MG63 (cell line): Measurements from ENCODE around the gene CDC42BPB. TPM values are rescaled to one million over a fixed set of nuclear protein-coding genes. Genes with fewer than 3 reads are reported as not detected.

ENCODE experiments used
- DNase-seq: peaks from one replicate; pipeline ENCODE4 v3.0.0-alpha.2; 2020
- H3K27me3 ChIP-seq: fragments of 250-450 bp; sonication (Bioruptor Pico); 2 replicates; pipeline ENCODE4 v1.5.1; 2020; ENCODE audit warnings: mild to moderate bottlenecking, moderate library complexity
- H3K36me3 ChIP-seq: fragments of 250-450 bp; sonication (Bioruptor Pico); 2 replicates; pipeline ENCODE4 v1.5.1; 2020; ENCODE audit warnings: mild to moderate bottlenecking, moderate library complexity
- H3K4me3 ChIP-seq: fragments of 250-450 bp; sonication (Bioruptor Pico); 2 replicates; pipeline ENCODE4 v1.5.1; 2020; ENCODE audit warnings: mild to moderate bottlenecking, moderate library complexity
- H3K9me3 ChIP-seq: fragments of 250-450 bp; sonication (Bioruptor Pico); 2 replicates; pipeline ENCODE4 v1.5.1; 2020; ENCODE audit warnings: mild to moderate bottlenecking, moderate library complexity
- total RNA-seq: library from RNA; depleted of rRNA; stranded (reverse); fragments of >200 nt; shearing (Covaris generic); gene quantifications from 2 replicates; pipeline ENCODE4 v1.2.3, GENCODE V29; 2014; ENCODE audit warnings: low replicate concordance

CDC42BPB gene
- total RNA-seq, 1 experiment from 2014 or later, result 11.7 TPM

DNA sequence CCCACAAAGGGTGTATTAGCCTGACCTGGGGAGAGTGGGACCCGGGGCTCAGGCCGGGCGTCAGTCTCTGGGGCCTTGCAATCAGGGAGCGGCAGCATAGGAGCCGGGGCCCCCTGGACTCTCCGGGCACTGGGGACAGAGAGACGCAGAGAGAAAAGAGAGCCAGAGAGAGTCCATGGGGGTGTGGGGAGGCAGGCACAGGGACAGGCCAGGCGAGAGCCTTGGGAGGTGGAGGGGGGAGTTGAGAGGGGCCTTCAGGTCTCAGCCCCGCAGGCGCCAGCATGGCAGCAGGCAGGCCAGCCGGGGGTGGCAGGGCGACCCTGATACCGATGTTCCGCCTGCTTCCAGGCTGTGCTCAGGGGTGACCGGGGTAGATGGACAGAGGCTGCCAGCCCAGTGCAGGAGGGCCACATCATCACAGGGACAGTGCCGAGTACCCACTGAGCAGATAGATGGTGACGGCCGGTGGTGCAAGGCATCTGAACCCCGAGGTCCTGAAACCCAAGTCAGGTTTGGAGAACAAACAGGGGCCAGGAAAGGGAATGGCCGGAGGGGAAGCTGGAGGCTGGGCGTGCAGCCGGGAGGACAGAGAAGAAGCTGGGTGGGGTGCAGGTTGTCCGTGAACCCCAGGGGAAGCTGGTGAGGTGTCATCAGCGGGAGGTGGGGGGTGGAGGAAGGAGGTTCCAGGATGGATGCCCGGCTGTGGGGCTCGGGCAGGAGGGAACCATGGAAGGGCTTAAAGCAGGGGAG, 40.1 kb upstream of the CDC42BPB start:
- no peaks in the 10 kb centered on the region for H3K9me3 ChIP-seq
- no peaks in the 10 kb centered on the region for H3K27me3 ChIP-seq
- H3K4me3 ChIP-seq, result no peak overlapping the region
- H3K36me3 ChIP-seq, result no peaks in the 10 kb centered on the region
- DNase-seq, result no peak

DNA sequence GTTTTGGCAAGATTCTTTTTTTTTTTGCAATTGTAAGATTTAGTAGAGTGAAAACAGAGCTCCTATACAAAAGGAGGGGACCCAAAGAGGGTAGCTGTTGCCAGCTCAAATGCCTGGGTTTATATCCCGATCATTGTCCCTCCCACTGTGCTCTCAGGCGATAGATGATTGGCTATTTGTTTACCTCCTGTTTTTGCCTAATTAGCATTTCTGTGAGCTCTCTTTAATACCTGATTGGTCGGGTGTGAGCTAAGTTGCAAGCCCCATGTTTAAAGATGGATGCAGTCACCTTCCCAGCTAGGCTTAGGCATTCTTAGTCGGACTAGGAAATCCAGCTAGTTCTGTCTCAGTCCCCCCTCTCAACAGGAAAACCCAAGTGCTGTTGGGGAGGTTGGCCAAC, 39.0 kb upstream of the CDC42BPB start:
- no peak for DNase-seq
- Histone ChIP-seq H3K9me3 (no peaks in the 10 kb centered on the region), H3K27me3 (no peaks in the 10 kb centered on the region), H3K4me3 (no peak overlapping the region), H3K36me3 (no peaks in the 10 kb centered on the region)

DNA sequence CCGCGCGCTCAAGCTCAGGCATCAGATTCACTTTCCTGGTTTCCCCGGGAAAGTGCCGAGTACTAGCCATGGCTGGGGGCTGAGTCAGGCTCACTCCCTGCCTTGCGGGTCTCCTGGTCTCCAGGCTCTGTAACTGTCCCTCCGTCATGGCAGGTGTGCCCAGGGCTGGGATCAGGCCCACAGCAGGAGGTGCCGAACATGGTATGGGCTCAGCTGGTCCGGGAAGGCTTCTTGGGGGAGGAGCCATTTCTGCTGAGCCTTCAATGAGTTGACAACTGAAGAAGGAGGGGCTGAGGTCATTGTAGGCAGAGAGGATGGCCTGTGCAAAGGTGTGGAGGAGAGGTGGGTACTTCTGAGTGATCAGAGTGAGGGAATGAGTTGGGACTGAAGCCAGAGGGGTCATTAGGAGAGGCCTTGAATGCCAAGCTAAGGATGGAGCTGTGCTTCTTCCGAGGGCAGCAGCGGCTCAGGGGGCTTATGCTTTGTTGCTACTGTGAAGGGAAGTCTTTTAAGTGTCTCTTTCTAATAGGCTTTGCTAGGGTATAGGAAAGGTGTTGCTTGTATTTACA, 37.9 kb upstream of the CDC42BPB start:
- H3K4me3 ChIP-seq, result no peak overlapping the region
- H3K9me3 ChIP-seq, result no peaks in the 10 kb centered on the region

DNA sequence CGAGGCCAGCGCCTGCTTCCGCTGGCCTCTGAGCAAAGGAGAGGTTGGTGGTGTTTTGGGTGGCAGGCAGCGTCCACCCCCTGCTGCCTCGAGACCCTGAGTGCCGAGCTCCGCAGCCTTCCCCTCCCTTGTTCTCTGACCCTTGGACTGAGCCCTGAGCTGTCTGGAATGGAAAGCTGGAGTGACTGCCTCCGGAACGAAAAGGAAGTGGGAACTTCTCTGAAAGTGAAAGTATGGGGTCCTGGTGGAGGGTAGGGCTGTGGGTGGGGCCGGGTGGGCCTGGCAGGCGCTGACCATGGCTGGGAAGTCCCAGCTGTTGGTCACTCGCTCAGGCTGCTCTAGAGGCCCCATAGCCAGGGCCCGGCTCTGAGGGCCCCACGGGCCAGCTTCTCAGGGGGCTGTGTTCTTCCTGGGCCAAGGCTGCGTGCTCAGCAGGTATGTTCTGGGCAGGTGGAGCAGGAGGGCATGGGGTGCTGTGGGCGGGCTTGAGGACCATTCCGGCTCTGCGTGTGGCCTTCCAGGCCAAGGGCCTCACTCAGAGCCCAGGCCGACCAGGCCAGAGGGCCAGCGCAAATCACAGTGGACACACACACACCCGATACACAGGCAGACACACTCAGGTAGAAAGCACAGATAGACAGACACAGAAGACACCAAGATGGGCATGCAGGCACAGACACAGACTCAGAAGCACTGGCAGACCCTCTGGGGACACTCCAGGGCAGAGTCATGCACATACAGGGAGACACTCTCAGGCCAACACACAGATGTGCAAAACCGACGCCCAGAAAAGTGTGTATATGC, 37.3 kb upstream of the CDC42BPB start, which contains the start of gene EXOC3L4:
EXOC3L4 (plus strand) TSS at position 320 of the 804 bp plus-strand sequence. CDS start 5,495 bp downstream, outside the sequence.
- Histone ChIP-seq H3K36me3 (no peaks in the 10 kb centered on the region), H3K27me3 (no peaks in the 10 kb centered on the region), H3K9me3 (no peaks in the 10 kb centered on the region), H3K4me3 (no peak within 1 kb of the TSS)
- DNase-seq, result no peak

More for the DNA sequence above, 37.9 kb upstream of the CDC42BPB start:
- Histone ChIP-seq H3K27me3 (no peaks in the 10 kb centered on the region), H3K36me3 (no peaks in the 10 kb centered on the region)
- no peak for DNase-seq

DNA sequence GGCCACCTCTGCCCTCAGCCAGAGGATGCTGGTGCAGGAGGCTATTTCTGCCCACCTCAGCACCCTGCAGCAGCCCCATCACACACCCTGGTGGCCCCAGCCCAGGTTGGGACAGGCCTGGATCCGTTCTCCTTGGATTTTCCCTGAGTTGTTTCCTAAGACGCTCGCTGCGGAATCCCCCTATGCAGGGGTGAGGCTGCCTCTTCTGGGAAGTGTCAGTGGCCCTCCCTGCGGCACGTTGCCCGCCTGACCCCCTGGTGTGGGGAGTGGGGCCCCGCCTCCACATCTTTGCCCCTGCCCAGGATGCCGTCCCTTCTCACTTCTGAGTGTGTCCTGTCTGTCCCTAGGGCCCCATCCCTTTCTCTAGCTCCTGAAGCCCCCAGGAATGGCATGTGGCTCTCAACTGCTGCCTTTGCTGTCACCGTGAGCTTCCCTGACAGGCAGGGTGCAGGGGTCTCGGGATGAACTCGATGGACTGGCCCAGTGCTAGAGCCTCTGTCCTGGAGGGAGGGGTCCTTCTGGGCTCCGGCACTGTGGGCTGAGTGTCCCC, 36.6 kb upstream of the CDC42BPB start:
- DNase-seq, result no peak
- no peaks in the 10 kb centered on the region for H3K27me3 ChIP-seq
- no peak overlapping the region for H3K4me3 ChIP-seq
- H3K36me3 ChIP-seq, result no peaks in the 10 kb centered on the region
- H3K9me3 ChIP-seq, result no peaks in the 10 kb centered on the region

DNA sequence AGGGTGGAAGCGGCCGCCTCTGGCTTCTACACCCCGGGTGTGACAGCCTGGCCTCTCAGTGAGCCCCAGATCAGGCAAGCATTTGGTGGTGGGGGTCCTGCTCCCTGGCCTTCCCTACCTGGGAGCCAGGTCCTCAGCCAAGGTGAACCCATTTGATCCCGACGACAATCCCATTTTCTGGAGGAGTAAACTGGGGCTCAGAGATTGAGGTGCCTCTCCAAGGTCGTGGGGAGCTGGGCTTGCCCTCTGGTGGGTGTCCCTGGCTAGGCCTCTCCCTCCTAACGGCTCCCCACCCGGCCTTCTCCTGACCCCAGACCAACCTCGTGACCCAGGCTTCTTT, 34.5 kb upstream of the CDC42BPB start:
- Histone ChIP-seq H3K4me3 (no peak overlapping the region), H3K36me3 (no peaks in the 10 kb centered on the region), H3K27me3 (no peaks in the 10 kb centered on the region), H3K9me3 (no peaks in the 10 kb centered on the region)
- no peak for DNase-seq

- DNase-seq, result no peak
- no peak overlapping the region for H3K4me3 ChIP-seq
These were observed 33.9 kb upstream of the CDC42BPB start for GRCh38 chr14:103091041-103091882.

DNA sequence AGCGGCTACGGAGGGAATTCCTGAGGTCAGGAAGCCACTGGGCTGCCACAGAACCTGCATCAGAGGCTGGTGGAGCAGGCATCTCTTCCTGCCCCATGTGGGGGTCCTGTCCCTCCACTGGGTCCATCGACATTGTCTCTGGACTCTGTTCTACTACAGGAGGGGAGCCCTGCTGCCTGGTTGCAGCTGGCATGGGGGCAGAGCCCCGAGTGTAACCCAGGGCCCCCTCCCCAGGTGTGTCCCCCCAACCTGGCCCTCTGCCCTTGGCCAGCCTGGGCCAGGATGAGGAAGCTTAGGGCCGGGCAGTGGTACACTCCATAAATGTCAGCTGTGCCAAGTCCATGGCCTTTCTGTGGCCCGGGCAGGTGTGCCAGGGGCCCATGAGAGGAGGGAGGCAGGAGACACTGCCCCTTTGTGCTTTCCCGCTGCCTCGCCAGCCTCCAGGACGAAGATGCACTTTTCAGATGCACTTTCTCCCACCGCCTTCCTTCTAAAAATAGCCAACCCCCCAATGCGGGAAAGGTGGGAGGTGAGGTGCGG, 33.2 kb upstream of the CDC42BPB start:
- Histone ChIP-seq H3K36me3 (no peaks in the 10 kb centered on the region), H3K27me3 (no peaks in the 10 kb centered on the region), H3K9me3 (no peaks in the 10 kb centered on the region), H3K4me3 (no peak overlapping the region)
- DNase-seq, result no peak

More at GRCh38 chr14:103091041-103091882, 33.9 kb upstream of the CDC42BPB start:
- no peaks in the 10 kb centered on the region for H3K36me3 ChIP-seq
- H3K27me3 ChIP-seq, result no peaks in the 10 kb centered on the region
- H3K9me3 ChIP-seq, result no peaks in the 10 kb centered on the region

- H3K9me3 ChIP-seq, result no peaks in the 10 kb centered on the region
- H3K36me3 ChIP-seq, result no peaks in the 10 kb centered on the region
- H3K4me3 ChIP-seq, result no peak overlapping the region
- DNase-seq, result no peak
- no peaks in the 10 kb centered on the region for H3K27me3 ChIP-seq
These were observed 32.3 kb upstream of the CDC42BPB start for GRCh38 chr14:103089386-103090335.

DNA sequence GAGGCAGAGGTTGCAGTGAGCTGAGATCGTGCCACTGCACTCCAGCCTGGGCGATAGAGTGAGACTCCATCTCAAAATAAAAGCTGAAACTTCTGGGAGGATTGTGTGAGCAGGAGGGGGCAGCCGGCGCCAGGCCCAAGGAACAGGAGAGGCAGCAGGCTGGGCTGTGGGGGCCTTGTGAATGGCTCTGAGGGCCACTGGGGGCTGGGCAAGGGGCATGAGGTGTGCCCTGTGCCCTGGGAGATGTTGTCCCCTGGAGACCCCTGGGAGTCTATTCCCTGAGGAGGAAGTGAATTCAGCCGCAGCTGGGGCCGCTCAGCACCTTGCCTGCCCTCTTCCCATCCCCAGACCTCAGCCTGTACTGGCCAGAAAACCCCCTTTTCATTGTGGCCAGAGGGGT, 31.6 kb upstream of the CDC42BPB start:
- no peak for DNase-seq
- Histone ChIP-seq H3K9me3 (no peaks in the 10 kb centered on the region), H3K36me3 (no peaks in the 10 kb centered on the region), H3K4me3 (no peak overlapping the region), H3K27me3 (no peaks in the 10 kb centered on the region)

DNA sequence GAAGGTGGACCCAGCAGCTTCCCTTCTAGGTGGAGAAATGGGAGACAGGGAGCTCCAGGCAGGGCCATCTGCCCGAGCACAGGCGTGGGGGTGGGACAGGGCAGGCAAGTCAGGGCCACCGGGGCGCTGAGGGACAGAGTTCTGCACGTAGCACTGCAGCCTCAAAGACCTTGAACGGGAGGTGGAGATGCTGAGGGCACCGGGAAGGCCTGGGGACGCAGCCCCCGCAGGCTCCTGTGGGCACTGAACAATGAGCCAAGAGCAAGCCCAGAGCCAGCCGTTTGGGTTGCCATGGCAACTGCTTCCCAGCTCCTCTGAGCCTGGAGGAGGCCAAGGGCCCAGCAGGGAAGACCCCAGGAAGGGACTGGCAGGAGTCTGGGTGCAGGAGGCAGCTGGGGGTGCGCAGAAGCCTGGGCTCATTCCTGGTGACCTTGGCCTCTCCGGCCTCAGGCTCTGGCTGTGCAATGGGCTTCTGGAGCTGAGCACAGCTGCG, 30.0 kb upstream of the CDC42BPB start:
- no peaks in the 10 kb centered on the region for H3K27me3 ChIP-seq
- no peaks in the 10 kb centered on the region for H3K9me3 ChIP-seq
- no peak overlapping the region for H3K4me3 ChIP-seq
- H3K36me3 ChIP-seq, result no peaks in the 10 kb centered on the region
- DNase-seq, result no peak

GRCh38 chr14:103086771-103087342, 29.5 kb upstream of the CDC42BPB start:
- Histone ChIP-seq H3K36me3 (no peaks in the 10 kb centered on the region), H3K27me3 (no peaks in the 10 kb centered on the region), H3K9me3 (no peaks in the 10 kb centered on the region), H3K4me3 (no peak overlapping the region)
- DNase-seq, result no peak

DNA sequence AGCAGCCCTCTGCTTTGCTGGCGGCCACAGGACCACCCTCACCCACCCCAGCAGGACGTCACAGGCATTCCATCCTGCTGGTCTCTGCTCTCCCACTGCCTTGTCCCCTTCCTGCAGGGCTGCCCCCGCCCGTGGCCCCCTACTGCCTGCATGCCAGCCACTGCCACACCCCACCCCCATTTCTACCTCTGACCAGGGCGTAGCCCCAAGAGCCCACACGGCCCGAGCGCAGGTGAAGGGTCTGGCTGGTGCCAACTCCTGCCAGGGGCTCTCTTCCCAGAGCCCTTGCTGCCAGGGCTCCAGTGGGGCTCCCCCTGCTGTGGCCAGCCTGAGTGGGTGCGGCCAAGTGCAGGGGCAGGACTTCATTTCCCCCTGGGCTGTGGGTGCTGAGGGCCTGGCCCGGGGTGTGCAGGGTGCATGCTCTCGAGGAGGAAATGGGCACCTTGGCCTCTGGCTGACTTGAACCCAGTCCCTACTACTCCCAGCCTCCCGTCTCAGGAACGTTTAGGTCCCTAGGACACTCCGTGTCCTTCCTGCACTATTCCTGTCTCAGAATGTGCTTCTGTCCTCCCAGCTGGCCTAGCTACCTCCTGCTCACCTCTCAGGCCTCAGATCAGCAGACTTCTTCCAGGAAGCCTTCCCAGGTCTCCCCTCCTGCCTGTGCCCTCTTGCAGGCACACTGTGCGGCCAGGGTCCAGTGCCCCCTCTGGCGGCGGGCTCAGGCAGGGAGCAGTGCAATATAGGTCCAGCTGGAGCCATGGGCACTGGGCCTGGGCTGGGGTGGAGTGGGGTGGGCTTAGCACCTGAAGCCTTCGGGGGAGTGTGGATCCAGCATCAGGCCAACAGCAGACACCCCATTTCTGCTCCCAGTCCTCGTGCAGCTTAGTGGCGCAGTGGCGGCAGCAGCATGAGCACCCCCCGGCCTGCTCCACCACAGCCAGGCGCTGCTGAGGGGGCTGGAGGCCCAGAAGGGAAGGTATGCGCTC, 28.1 kb upstream of the CDC42BPB start:
- H3K4me3 ChIP-seq, result no peak overlapping the region
- no peak for DNase-seq
- H3K36me3 ChIP-seq, result no peaks in the 10 kb centered on the region
- H3K27me3 ChIP-seq, result no peaks in the 10 kb centered on the region
- H3K9me3 ChIP-seq, result no peaks in the 10 kb centered on the region
